CD14-positive monocyte (primary cell): ENCODE data around the gene SFMBT2. TPM values are rescaled to one million over a fixed set of nuclear protein-coding genes. Genes with fewer than 3 reads are reported as not detected.
A peak's percentile ranks its signal among the peaks of the same experiment; 100 is the strongest.

ENCODE experiments used
- DNase-seq, 3 donors: peaks; one replicate each; pipeline ENCODE4 v3.0.0-alpha.2; 2011 to 2022
- H2AFZ ChIP-seq: 2 replicates; pipeline ENCODE4 v1.6.0; 2012; ENCODE audit warnings: mild to moderate bottlenecking, low read depth, low read length, inconsistent platforms; ENCODE audit not compliant: insufficient read depth, poor library complexity, severe bottlenecking
- H3K27ac ChIP-seq, 2 donors: 1 replicate in 1 of 2; 2 replicates in 1 of 2; pipeline ENCODE4 v1.5.1; 2012 to 2013; ENCODE audit warnings: low read length in 2 of 2, control low read depth in 1 of 2, inconsistent platforms in 1 of 2, low read depth in 1 of 2, mild to moderate bottlenecking in 1 of 2
- H3K27me3 ChIP-seq, 2 donors: one replicate each; pipeline versions ENCODE4 v1.6.0 to v1.6.1; 2011 to 2013; ENCODE audit warnings: low read length in 2 of 2; ENCODE audit not compliant: control insufficient read depth in 2 of 2, insufficient read depth in 2 of 2
- H3K36me3 ChIP-seq, 2 donors: replicated peaks in 1 of 2; 1 replicate in 1 of 2; 2 replicates in 1 of 2; pipeline versions ENCODE4 v1.5.1 to v1.6.1; 2012 to 2013; ENCODE audit warnings: low read length in 2 of 2, control low read depth in 1 of 2, inconsistent platforms in 1 of 2, mild to moderate bottlenecking in 1 of 2; ENCODE audit not compliant: insufficient read depth in 2 of 2, control insufficient read depth in 1 of 2
- H3K4me1 ChIP-seq, 2 donors: 1 replicate in 1 of 2; 2 replicates in 1 of 2; pipeline versions ENCODE4 v1.5.1 to v1.6.1; 2012 to 2013; ENCODE audit warnings: low read length in 2 of 2, control low read depth in 1 of 2, inconsistent platforms in 1 of 2, mild to moderate bottlenecking in 1 of 2, moderate library complexity in 1 of 2; ENCODE audit not compliant: insufficient read depth in 2 of 2, control insufficient read depth in 1 of 2
- H3K4me2 ChIP-seq: replicated peaks from 2 replicates; pipeline ENCODE3; 2012; ENCODE audit warnings: low read length, moderate library complexity, mild to moderate bottlenecking; ENCODE audit not compliant: poor library complexity, severe bottlenecking; ENCODE audit errors: extremely low read depth
- H3K4me3 ChIP-seq, 3 experiments: fragments of 200-600 bp in 1 of 3; sonication (generic) in 1 of 3; replicated peaks in 1 of 3; 1 replicate in 2 of 3; 2 replicates in 1 of 3; pipeline ENCODE4 v1.5.1; 2011 to 2013; ENCODE audit warnings: low read length in 3 of 3, mild to moderate bottlenecking in 3 of 3, control low read depth in 2 of 3, low read depth in 2 of 3, inconsistent platforms in 1 of 3, moderate library complexity in 1 of 3
- H3K79me2 ChIP-seq: 2 replicates; pipeline ENCODE4 v1.6.0; 2012; ENCODE audit warnings: mild to moderate bottlenecking, control low read depth, inconsistent platforms, low read length, moderate library complexity; ENCODE audit not compliant: insufficient read depth
- H3K9ac ChIP-seq: 2 replicates; pipeline ENCODE4 v1.6.0; 2017; ENCODE audit warnings: low read length, mild to moderate bottlenecking; ENCODE audit not compliant: insufficient read depth, poor library complexity, severe bottlenecking
- H3K9me3 ChIP-seq, 2 donors: replicated peaks in 1 of 2; 1 replicate in 1 of 2; 2 replicates in 1 of 2; pipeline versions ENCODE4 v1.5.1 to v1.6.1; 2012 to 2013; ENCODE audit warnings: low read length in 2 of 2, control low read depth in 1 of 2; ENCODE audit not compliant: control insufficient read depth in 1 of 2, insufficient read depth in 1 of 2
- H4K20me1 ChIP-seq: 2 replicates; pipeline ENCODE4 v1.6.0; 2012; ENCODE audit warnings: mild to moderate bottlenecking, low read length, control low read depth, moderate library complexity; ENCODE audit not compliant: insufficient read depth
- H3K27ac Mint-ChIP-seq, 7 donors: one replicate each; pipeline ENCODE4 v1.8.0; 2020; ENCODE audit warnings: mild to moderate bottlenecking in 7 of 7, mixed read lengths in 7 of 7, moderate library complexity in 6 of 7, inconsistent platforms in 2 of 7
- H3K27me3 Mint-ChIP-seq, 3 donors: one replicate each; pipeline ENCODE4 v1.8.0; 2021 to 2022; ENCODE audit warnings: low read depth in 3 of 3, mild to moderate bottlenecking in 3 of 3, mixed read lengths in 3 of 3, moderate library complexity in 3 of 3, inconsistent platforms in 1 of 3
- H3K36me3 Mint-ChIP-seq, 2 donors: one replicate each; pipeline ENCODE4 v1.8.0; 2020; ENCODE audit warnings: mixed read lengths in 2 of 2, inconsistent platforms in 1 of 2, mild to moderate bottlenecking in 1 of 2
- H3K4me1 Mint-ChIP-seq: one replicate; pipeline ENCODE4 v1.8.0; 2020; ENCODE audit warnings: mild to moderate bottlenecking, mixed read lengths
- H3K4me3 Mint-ChIP-seq, 2 donors: one replicate each; pipeline ENCODE4 v1.8.0; 2020; ENCODE audit warnings: mild to moderate bottlenecking in 2 of 2, mixed read lengths in 2 of 2, moderate library complexity in 1 of 2
- H3K9me3 Mint-ChIP-seq, 7 donors: one replicate each; pipeline ENCODE4 v1.8.0; 2020 to 2022; ENCODE audit warnings: mixed read lengths in 7 of 7, mild to moderate bottlenecking in 6 of 7, moderate library complexity in 6 of 7, inconsistent platforms in 2 of 7
- CTCF ChIP-seq: fragments of 200-600 bp; IDR thresholded peaks from one replicate; pipeline ENCODE4 v1.8.0; 2022; ENCODE audit warnings: antibody characterized with exemption, mild to moderate bottlenecking
- WGBS: methylation state at CpG from one replicate; pipeline ENCODE4 v1.1.5; 2013; ENCODE audit warnings: missing lambda C conversion rate; ENCODE audit not compliant: insufficient coverage; 5-methylcytosine and 5-hydroxymethylcytosine counted together
- intact Hi-C, 2 donors: fragments of 100-400 bp; cut with micrococcal nuclease; formaldehyde crosslinking; loops; one replicate each; pipeline versions ENCODE4 v1.15.0 to v1.15.1; 2023
- polyA plus RNA-seq, 3 donors: library from polyadenylated mRNA; depleted of rRNA in 1 of 3; unstranded in 2 of 3; stranded (reverse) in 1 of 3; fragments of 300-500 nt in 2 of 3; fragments of >200 nt in 1 of 3; fragmentation: Illumina TruSeq in 2 of 3; gene quantifications; 1 replicate in 2 of 3; 2 replicates in 1 of 3; pipeline ENCODE4 v1.2.3, GENCODE V29; 2012 to 2021

The SFMBT2 gene
- polyA plus RNA-seq, 3 donors = 0.53 to 10.9 (median 1.6) TPM

DNA sequence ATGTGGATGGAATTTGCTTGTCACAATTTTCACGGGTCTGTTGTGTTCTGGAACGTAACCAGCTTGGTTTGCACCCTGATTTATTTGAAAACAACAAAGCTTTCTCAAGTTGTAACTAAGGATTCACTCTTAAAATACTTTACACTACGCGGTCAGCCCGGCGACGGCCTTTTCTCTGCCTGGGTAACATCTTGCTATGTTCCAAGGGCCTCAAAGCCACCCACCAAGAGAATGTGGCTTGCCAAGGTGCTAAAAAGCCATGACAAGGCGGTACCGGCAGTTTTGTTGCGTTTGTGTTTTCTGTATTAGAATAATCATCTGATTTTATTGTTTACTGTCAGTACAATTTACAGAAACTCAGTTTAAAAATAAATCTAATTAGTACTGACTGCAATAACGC is 220.9 kb downstream of the SFMBT2 start:
- Histone ChIP-seq H3K4me1 (peaks cover 48 to 57% of the 10 kb centered on the region in 2 donors), H3K4me3 (no peak overlapping the region), H3K9me3 (no peaks in the 10 kb centered on the region), H3K36me3 (peaks cover 2 to 17% of the 10 kb centered on the region in 2 donors), H3K4me2 (no peak overlapping the region), H3K9ac (no peak overlapping the region), H3K79me2 (no peaks in the 10 kb centered on the region), H2AFZ (no peak overlapping the region), H4K20me1 (no peaks in the 10 kb centered on the region), H3K27ac (no peak overlapping the region), H3K27me3 (no peaks in the 10 kb centered on the region)
- no peak for DNase-seq
- H3K27ac Mint-ChIP-seq = no peak overlapping the region
- intact Hi-C loops = loop anchor here (5.0 to 10.0 kb wide), 5 partner anchors 68 to 915 kb away; no protein-coding TSS in a partner anchor
- H3K36me3 Mint-ChIP-seq = peaks cover 33 to 37% of the 10 kb centered on the region in 2 donors
- 86% methylated on average over 1 of the region's 11 CpGs for WGBS
- H3K4me1 Mint-ChIP-seq = peaks cover 58% of the 10 kb centered on the region
- H3K27me3 Mint-ChIP-seq = no peaks in the 10 kb centered on the region
- no peak overlapping the region for H3K4me3 Mint-ChIP-seq
- TF ChIP-seq CTCF = no peak
- H3K9me3 Mint-ChIP-seq = peaks cover 0 to 7% (median 3%) of the 10 kb centered on the region in 7 donors

DNA sequence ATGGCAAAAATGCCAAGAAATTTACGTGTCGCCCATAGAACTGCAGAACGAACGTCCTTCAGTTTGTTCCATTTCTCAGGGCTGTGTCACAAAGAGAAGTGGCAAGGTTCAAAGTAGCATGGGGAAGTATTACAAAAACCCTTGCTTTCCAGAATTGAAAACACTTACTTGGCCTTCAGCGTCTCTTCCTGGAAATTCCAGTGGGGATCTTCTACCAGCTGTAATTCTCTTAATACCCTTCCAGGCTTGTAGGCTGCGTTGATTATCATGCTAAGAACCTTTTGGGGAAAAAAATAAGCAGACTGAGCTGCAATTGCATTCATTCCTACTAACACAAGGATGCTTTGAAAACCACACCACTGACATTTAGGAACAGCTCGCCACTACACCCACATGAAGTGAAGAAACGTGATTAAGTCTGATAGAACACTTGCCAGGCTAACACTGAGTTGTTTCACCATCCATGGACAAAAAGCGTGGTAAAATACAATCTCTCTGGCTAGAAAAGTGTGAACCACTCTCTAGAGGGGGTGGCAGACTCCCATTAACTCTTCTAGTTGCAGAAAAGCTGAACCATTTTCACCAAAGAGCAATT is 222.3 kb downstream of the SFMBT2 start:
- peak overlapping the region in 1 of 2 donors; percentile 12 for H3K4me3 Mint-ChIP-seq
- peaks cover 70% of the 10 kb centered on the region for H3K4me1 Mint-ChIP-seq
- Histone ChIP-seq H3K36me3 (peaks cover 0 to 7% of the 10 kb centered on the region in 2 donors), H2AFZ (peak overlapping the region; percentile 29), H4K20me1 (no peaks in the 10 kb centered on the region), H3K79me2 (peaks cover 2% of the 10 kb centered on the region), H3K27ac (peak overlapping the region in 1 of 2 donors; percentile 100), H3K4me3 (peak overlapping the region in 1 of 3 experiments; percentile 16), H3K9me3 (peaks cover 0 to 3% of the 10 kb centered on the region in 2 donors), H3K9ac (no peak overlapping the region), H3K4me1 (peaks cover 60 to 68% of the 10 kb centered on the region in 2 donors), H3K4me2 (peak overlapping the region; percentile 15), H3K27me3 (no peaks in the 10 kb centered on the region)
- intact Hi-C loops = loop anchor here in 1 of 2 donors (5.0 to 10.0 kb wide), 4 partner anchors 66 to 914 kb away; no protein-coding TSS in a partner anchor
- H3K9me3 Mint-ChIP-seq = peaks cover 9 to 17% (median 12%) of the 10 kb centered on the region in 7 donors
- 41% methylated on average over 6 of the region's 9 CpGs for WGBS
- DNase-seq = peak in 2 of 3 donors; percentile 14 to 76
- TF ChIP-seq CTCF = no peak
- peaks cover 30 to 36% of the 10 kb centered on the region in 2 donors for H3K36me3 Mint-ChIP-seq
- peak overlapping the region; percentile 24 to 99 (median 83) for H3K27ac Mint-ChIP-seq
- H3K27me3 Mint-ChIP-seq = no peaks in the 10 kb centered on the region
